ENCODE data around the gene PDZD2.
"Not testable (repeated sequence)": the region's sequence is repeated elsewhere in the genome, so short reads cannot be mapped to it uniquely, and the experiment has no call there.

The PDZD2 gene

GRCh38 chr5:32102254-32102986 is 463.5 kb downstream of the PDZD2 start:
- Histone ChIP-seq H3K4me2 (no peak overlapping the region), H3K36me3 (peaks cover 91% of the 10 kb centered on the region), H3K4me1 (no peaks in the 10 kb centered on the region), H3K9ac (no peak overlapping the region), H4K20me1 (no peaks in the 10 kb centered on the region), H3K9me3 (no peaks in the 10 kb centered on the region), H3K27me3 (no peaks in the 10 kb centered on the region), H3K27ac (no peak overlapping the region), H3K4me3 (no peak overlapping the region)
- TF ChIP-seq Cebpa-rat (IDR thresholded peaks at IDR 0.05): no peak

GRCh38 chr5:32103521-32103920 is 464.6 kb downstream of the PDZD2 start:
- H3K36me3 ChIP-seq: peaks cover 91% of the 10 kb centered on the region

DNA sequence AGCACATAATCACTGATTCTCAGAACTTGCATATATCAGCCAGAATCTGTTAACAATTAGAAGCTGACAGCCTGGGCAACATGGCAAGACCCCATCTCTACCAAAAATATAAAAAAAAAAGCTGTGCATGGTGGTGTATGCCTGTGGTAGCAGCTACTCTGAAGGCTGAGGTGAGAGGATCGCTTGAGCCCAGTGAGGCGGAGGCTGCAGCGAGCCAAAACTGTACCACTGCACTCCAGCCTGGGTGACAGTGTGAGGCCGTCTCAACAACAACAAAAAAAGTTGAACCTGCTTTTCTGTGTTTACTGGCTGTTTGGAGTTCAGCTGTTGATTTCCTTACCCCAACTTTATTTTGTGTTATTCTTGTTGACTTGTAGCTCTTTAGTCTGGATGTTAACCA is 468.4 kb downstream of the PDZD2 start:
- Histone ChIP-seq H3K4me3 (no peak overlapping the region), H3K4me2 (no peak overlapping the region), H4K20me1 (no peaks in the 10 kb centered on the region), H3K36me3 (peaks cover 91% of the 10 kb centered on the region), H3K9me3 (no peaks in the 10 kb centered on the region), H3K27ac (no peak overlapping the region), H3K4me1 (no peaks in the 10 kb centered on the region), H3K27me3 (no peaks in the 10 kb centered on the region), H3K9ac (no peak overlapping the region)
- no peak for TF ChIP-seq Cebpa-rat (IDR thresholded peaks at IDR 0.05)

More at GRCh38 chr5:32103521-32103920, 464.6 kb downstream of the PDZD2 start:
- H3K27me3 ChIP-seq: no peaks in the 10 kb centered on the region
- no peaks in the 10 kb centered on the region for H4K20me1 ChIP-seq
- no peaks in the 10 kb centered on the region for H3K9me3 ChIP-seq
- H3K4me1 ChIP-seq: no peaks in the 10 kb centered on the region
- no peak overlapping the region for H3K4me2 ChIP-seq
- H3K4me3 ChIP-seq: no peak overlapping the region
- H3K27ac ChIP-seq: no peak overlapping the region
- no peak for TF ChIP-seq Cebpa-rat (IDR thresholded peaks at IDR 0.05)
- H3K9ac ChIP-seq: no peak overlapping the region

DNA sequence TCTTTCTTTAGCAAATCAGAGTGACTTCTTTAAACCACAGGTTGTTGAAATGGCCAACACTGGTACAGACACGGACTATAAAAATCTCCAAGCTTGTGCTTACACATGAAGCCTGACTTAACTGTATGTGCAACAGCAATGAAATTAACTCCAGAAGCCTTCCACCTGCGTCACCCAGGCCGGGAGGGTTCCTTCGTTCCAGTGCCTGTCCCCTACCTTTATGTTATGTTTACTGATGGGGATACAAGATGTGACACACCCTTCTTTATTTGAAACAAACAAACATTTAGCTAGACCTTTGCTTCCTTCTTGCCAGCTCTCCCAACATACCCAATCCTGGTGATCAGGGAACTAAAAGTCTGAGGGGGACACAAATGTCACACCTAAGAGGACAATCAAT is 469.2 kb downstream of the PDZD2 start:
- peaks cover 90% of the 10 kb centered on the region for H3K36me3 ChIP-seq
- H3K27ac ChIP-seq: no peak overlapping the region

DNA sequence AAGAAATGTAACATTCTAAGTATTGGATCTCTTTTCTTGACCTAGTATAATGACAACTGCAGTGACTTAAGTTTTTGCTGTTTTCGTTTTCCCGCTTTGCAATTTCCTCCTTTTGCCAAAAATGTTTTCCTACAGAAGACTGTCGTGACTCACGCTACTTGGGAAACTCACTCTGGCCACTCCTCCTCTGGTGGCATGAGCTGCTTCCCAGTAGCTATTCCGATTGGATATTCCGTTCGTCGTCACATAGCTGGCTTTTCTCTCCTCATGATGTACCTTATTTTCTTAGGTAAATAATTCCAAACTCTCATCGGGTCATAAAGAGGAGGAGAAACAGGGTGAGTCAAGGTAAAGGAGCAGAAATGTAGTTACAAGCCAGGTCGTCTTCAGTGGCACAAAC is 470.3 kb downstream of the PDZD2 start:
- no peak overlapping the region for H3K27ac ChIP-seq
- no peak overlapping the region for H3K9ac ChIP-seq
- peaks cover 90% of the 10 kb centered on the region for H3K36me3 ChIP-seq
- no peak overlapping the region for H3K4me2 ChIP-seq
- no peak overlapping the region for H3K4me3 ChIP-seq
- H4K20me1 ChIP-seq: no peaks in the 10 kb centered on the region
- TF ChIP-seq Cebpa-rat (IDR thresholded peaks at IDR 0.05): no peak
- H3K27me3 ChIP-seq: no peaks in the 10 kb centered on the region
- H3K9me3 ChIP-seq: no peaks in the 10 kb centered on the region
- H3K4me1 ChIP-seq: no peaks in the 10 kb centered on the region

More for the DNA sequence above, 469.2 kb downstream of the PDZD2 start:
- no peaks in the 10 kb centered on the region for H3K27me3 ChIP-seq
- TF ChIP-seq Cebpa-rat (IDR thresholded peaks at IDR 0.05): no peak
- no peak overlapping the region for H3K9ac ChIP-seq
- H3K4me3 ChIP-seq: no peak overlapping the region
- H3K9me3 ChIP-seq: no peaks in the 10 kb centered on the region
- no peak overlapping the region for H3K4me2 ChIP-seq
- H3K4me1 ChIP-seq: no peaks in the 10 kb centered on the region
- no peaks in the 10 kb centered on the region for H4K20me1 ChIP-seq

- H3K36me3 ChIP-seq: peaks cover 88% of the 10 kb centered on the region
- H3K4me3 ChIP-seq: no peak overlapping the region
- H3K9ac ChIP-seq: no peak overlapping the region
- H3K27ac ChIP-seq: no peak overlapping the region
- no peaks in the 10 kb centered on the region for H3K4me1 ChIP-seq
- no peak overlapping the region for H3K4me2 ChIP-seq
- no peaks in the 10 kb centered on the region for H3K27me3 ChIP-seq
- H3K9me3 ChIP-seq: no peaks in the 10 kb centered on the region
- no peak for TF ChIP-seq Cebpa-rat (IDR thresholded peaks at IDR 0.05)
- no peaks in the 10 kb centered on the region for H4K20me1 ChIP-seq
Measured at GRCh38 chr5:32110111-32110696, 471.3 kb downstream of the PDZD2 start.

- Histone ChIP-seq H4K20me1 (peaks cover 18% of the 10 kb centered on the region; the same call in 1 of the 2 replicates), H3K4me2 (no peak overlapping the region), H3K4me3 (no peak overlapping the region), H3K9me3 (no peaks in the 10 kb centered on the region), H3K27ac (no peak overlapping the region), H3K27me3 (no peaks in the 10 kb centered on the region), H3K4me1 (no peaks in the 10 kb centered on the region), H3K36me3 (peaks cover 82% of the 10 kb centered on the region), H3K9ac (no peak overlapping the region)
- TF ChIP-seq Cebpa-rat (IDR thresholded peaks at IDR 0.05): no peak
Measured at GRCh38 chr5:32115985-32116384, 477.1 kb downstream of the PDZD2 start.

DNA sequence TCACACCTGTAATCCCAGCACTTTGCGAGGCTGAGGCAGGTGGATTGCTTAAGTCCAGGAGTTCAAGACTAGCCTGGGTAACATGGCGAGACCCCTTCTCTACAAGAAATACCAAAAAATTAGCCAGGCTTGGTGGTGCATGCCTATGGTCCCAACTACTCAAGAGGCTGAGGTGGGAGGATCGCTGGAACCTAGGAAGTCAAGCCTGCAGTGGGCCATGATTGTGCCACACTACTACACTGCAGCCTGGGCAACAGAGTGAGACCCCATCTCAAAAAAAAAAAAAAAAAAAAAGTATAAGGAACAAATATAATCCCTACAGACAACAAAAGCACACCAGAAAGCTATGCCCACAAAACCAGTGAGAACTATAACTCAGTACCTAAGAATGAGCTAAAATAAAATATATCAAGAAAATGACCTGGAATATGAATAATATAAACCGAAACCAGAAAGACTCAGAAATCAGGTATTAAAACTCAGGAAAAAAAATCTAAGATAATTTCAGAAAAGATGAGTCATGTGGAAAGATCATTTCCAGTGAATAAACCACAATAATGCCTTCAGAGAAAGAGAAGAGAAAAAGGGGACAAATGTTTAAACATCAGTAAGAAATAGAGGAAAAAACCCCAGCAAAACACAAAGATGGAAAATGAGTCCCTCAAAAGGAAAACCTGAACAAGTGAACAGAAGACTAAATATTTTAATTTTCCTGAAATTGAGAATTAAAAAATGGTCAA is 477.8 kb downstream of the PDZD2 start:
- no peak for TF ChIP-seq Cebpa-rat (IDR thresholded peaks at IDR 0.05)
- Histone ChIP-seq H3K9me3 (no peaks in the 10 kb centered on the region), H3K4me1 (no peaks in the 10 kb centered on the region), H3K9ac (no peak overlapping the region), H3K4me2 (no peak overlapping the region), H4K20me1 (peaks cover 21% of the 10 kb centered on the region; the same call in 1 of the 2 replicates), H3K36me3 (peaks cover 82% of the 10 kb centered on the region), H3K4me3 (no peak overlapping the region), H3K27ac (no peak overlapping the region), H3K27me3 (no peaks in the 10 kb centered on the region)

DNA sequence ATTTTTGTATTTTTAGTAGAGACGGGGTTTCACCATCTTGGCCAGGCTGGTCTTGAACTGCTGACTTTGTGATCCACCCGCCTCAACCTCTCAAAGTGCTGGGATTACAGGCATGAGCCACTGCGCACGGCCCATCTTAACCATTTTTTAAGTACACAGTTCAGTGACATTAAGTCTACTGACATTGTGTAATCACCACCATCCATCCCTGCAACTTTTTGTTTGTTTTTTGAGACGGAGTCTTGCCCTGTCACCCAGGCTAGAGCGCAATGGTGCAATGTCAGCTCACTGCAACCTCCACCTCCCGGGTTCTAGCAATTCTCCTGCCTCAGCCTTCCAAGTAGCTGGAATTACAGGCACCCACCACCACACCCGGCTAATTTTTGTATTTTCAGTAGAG is 480.0 kb downstream of the PDZD2 start:
- H3K4me2 ChIP-seq, H3K27ac ChIP-seq, H3K4me1 ChIP-seq, H3K4me3 ChIP-seq, H3K27me3 ChIP-seq, H3K9ac ChIP-seq, H3K9me3 ChIP-seq: not testable (repeated sequence)
- Histone ChIP-seq H4K20me1 (peaks cover 39% of the 10 kb centered on the region), H3K36me3 (peaks cover 85% of the 10 kb centered on the region)
